Neural crest cell (in vitro differentiated cells): ENCODE results near the gene OR2W3. TPM values are rescaled to one million over a fixed set of nuclear protein-coding genes. Genes with fewer than 3 reads are reported as not detected.

Experiments
- DNase-seq: peaks from one replicate; pipeline ENCODE4 v3.0.0; 2021; ENCODE audit warnings: low read depth, mixed read lengths, low spot score
- H3K27ac Mint-ChIP-seq: one replicate; pipeline ENCODE4 v1.8.0; 2021; ENCODE audit warnings: mild to moderate bottlenecking, mixed read lengths; ENCODE audit not compliant: unreplicated experiment
- H3K27me3 Mint-ChIP-seq: 2 replicates; pipeline ENCODE4 v1.8.0; 2021; ENCODE audit warnings: low read depth, mild to moderate bottlenecking, mixed read lengths
- H3K36me3 Mint-ChIP-seq: 2 replicates; pipeline ENCODE4 v1.8.0; 2021; ENCODE audit warnings: low read depth, mild to moderate bottlenecking, mixed read lengths
- H3K4me1 Mint-ChIP-seq: 2 replicates; pipeline ENCODE4 v1.8.0; 2021; ENCODE audit warnings: mixed read lengths
- H3K4me3 Mint-ChIP-seq: one replicate; pipeline ENCODE4 v1.8.0; 2021; ENCODE audit warnings: mild to moderate bottlenecking, mixed read lengths
- H3K9me3 Mint-ChIP-seq: 2 replicates; pipeline ENCODE4 v1.8.0; 2021; ENCODE audit warnings: mixed read lengths
- CTCF ChIP-seq: fragments of 200-600 bp; sonication (generic); conservative IDR thresholded peaks from 2 replicates; pipeline ENCODE4 v1.5.0; 2021; ENCODE audit warnings: antibody characterized with exemption, mild to moderate bottlenecking
- total RNA-seq: library from RNA; stranded (reverse); gene quantifications from 2 replicates; pipeline ENCODE4 v1.2.1, GENCODE V29; 2021

The OR2W3 gene
- total RNA-seq, 1 donor from 2014 or later: 0.96 TPM

GRCh38 chr1:247855911-247856310 lies 39.5 kb upstream of the OR2W3 start:
- Mint-ChIP-seq H3K27ac (no peak overlapping the region), H3K36me3 (peaks cover 3% of the 10 kb centered on the region), H3K9me3 (peaks cover 2% of the 10 kb centered on the region), H3K4me1 (peaks cover 22% of the 10 kb centered on the region), H3K4me3 (peak overlapping the region; percentile 77), H3K27me3 (peaks cover 5% of the 10 kb centered on the region)
- TF ChIP-seq CTCF: no peak
- no peak for DNase-seq

- Mint-ChIP-seq H3K27ac (no peak within 1 kb of the TSS), H3K27me3 (peaks cover 5% of the 10 kb centered on the region), H3K36me3 (no peaks in the 10 kb centered on the region), H3K4me1 (peaks cover 18% of the 10 kb centered on the region), H3K9me3 (no peaks in the 10 kb centered on the region), H3K4me3 (peak within 1 kb of the TSS; percentile 86)
- TF ChIP-seq CTCF: peak; percentile 57
- DNase-seq: peak; percentile 38
These were observed 38.1 kb upstream of the OR2W3 start, which contains the start of gene TRIM58 for GRCh38 chr1:247857069-247857984. Gene TRIM58, plus strand, starts transcription at chr1:247857187. Its CDS starts 60 bp downstream, at chr1:247857247.

GRCh38 chr1:247857985-247858619 lies 37.3 kb upstream of the OR2W3 start:
- Mint-ChIP-seq H3K27ac (no peak overlapping the region), H3K9me3 (no peaks in the 10 kb centered on the region), H3K27me3 (peaks cover 5% of the 10 kb centered on the region)

GRCh38 chr1:247862756-247863155 lies 32.6 kb upstream of the OR2W3 start:
- Mint-ChIP-seq H3K4me3 (no peak overlapping the region), H3K36me3 (peaks cover 2% of the 10 kb centered on the region), H3K27ac (no peak overlapping the region), H3K9me3 (no peaks in the 10 kb centered on the region), H3K27me3 (peaks cover 5% of the 10 kb centered on the region), H3K4me1 (peaks cover 4% of the 10 kb centered on the region)
- no peak for TF ChIP-seq CTCF
- no peak for DNase-seq

More at GRCh38 chr1:247857985-247858619, 37.3 kb upstream of the OR2W3 start:
- Mint-ChIP-seq H3K4me1 (peaks cover 12% of the 10 kb centered on the region), H3K36me3 (no peaks in the 10 kb centered on the region), H3K4me3 (peak overlapping the region; percentile 86)
- no peak for TF ChIP-seq CTCF
- no peak for DNase-seq

GRCh38 chr1:247864644-247865043 lies 30.7 kb upstream of the OR2W3 start:
- DNase-seq: no peak
- Mint-ChIP-seq H3K36me3 (peaks cover 5% of the 10 kb centered on the region), H3K27me3 (no peaks in the 10 kb centered on the region), H3K4me1 (no peaks in the 10 kb centered on the region), H3K9me3 (peaks cover 4% of the 10 kb centered on the region), H3K27ac (no peak overlapping the region), H3K4me3 (no peak overlapping the region)
- TF ChIP-seq CTCF: no peak
